ENCODE data around the gene BHLHA15. TPM values are rescaled to one million over a fixed set of nuclear protein-coding genes. Genes with fewer than 3 reads are reported as not detected.

Gene BHLHA15
- total and polyA plus RNA-seq, 12 donors = 0.57 to 3.6 (median 1.6) TPM; not detected in 8

DNA sequence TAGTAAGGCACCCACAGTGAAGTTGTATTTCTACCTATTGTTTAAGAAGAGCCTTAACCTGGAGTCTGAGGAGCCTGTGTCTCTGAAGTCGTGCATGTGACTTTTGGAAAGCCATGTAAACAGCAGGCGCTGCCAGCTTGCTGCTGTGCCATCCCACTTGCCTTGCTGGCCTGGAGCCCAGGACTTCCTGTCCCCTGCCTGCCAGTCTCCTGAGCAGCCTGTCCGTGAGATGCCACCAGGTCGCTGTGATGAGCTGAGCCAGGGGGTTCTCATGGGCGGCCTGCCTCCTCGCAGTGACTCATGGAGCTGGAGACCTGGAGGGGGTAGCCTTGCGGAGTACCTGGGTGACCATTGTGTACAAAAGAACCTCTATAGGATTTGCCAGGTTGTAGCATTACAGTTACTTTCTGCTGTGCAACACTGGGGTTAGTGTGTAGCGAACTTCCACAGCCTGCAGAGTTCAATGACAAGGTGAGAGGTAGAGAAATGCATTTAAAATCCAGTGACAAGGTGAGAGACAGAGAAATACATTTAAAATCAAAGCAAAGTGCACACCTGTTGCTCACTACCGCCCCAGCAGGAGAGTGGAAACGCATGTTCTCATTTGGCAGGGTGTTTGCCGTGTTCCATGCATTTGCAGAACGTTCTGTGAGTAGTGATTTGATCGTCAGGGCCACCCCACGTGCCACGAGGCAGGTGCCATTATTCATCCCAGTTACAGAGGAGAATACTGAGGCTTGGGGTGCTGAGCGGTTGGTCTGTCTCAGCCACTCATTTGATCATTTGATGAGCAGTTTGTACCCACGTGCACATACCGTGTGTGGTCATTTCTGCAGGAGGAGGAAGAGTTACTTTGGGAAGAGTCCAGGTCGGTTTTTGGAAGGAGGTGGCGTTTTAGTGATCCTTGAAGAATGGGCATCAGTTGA, 36.6 kb upstream of the BHLHA15 start:
- intact Hi-C loops (cut with DNase I) = no loop called here
- no peak overlapping the region for H3K4me3 ChIP-seq
- peaks cover 0 to 5% of the 10 kb centered on the region in 2 donors for H3K4me1 ChIP-seq (replicated peaks in 1 of 2)
- H3K9me3 ChIP-seq (replicated peaks in 1 of 3) = no peaks in the 10 kb centered on the region
- peaks cover 0 to 24% of the 10 kb centered on the region in 2 donors for H3K36me3 ChIP-seq (replicated peaks in 1 of 2)
- WGBS, 4 donors = 86 to 91% (median 87%) methylated on average over 19 to 20 of the region's 20 CpGs
- peak in 2 of 7 donors; percentile 32 to 66 for DNase-seq
- no peaks in the 10 kb centered on the region for H3K27me3 ChIP-seq
- no peak overlapping the region for H3K27ac ChIP-seq
- TF ChIP-seq POLR2A (IDR thresholded peaks at IDR 0.05) = no peak
- TF ChIP-seq, protein P1, sequence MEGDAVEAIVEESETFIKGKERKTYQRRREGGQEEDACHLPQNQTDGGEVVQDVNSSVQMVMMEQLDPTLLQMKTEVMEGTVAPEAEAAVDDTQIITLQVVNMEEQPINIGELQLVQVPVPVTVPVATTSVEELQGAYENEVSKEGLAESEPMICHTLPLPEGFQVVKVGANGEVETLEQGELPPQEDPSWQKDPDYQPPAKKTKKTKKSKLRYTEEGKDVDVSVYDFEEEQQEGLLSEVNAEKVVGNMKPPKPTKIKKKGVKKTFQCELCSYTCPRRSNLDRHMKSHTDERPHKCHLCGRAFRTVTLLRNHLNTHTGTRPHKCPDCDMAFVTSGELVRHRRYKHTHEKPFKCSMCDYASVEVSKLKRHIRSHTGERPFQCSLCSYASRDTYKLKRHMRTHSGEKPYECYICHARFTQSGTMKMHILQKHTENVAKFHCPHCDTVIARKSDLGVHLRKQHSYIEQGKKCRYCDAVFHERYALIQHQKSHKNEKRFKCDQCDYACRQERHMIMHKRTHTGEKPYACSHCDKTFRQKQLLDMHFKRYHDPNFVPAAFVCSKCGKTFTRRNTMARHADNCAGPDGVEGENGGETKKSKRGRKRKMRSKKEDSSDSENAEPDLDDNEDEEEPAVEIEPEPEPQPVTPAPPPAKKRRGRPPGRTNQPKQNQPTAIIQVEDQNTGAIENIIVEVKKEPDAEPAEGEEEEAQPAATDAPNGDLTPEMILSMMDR (IDR thresholded peaks at IDR 0.05) = no peak

- DNase-seq = no peak
- H3K27ac ChIP-seq = no peak overlapping the region
- H3K4me1 ChIP-seq (replicated peaks in 1 of 2) = peaks cover 0 to 5% of the 10 kb centered on the region in 2 donors
- intact Hi-C loops (cut with DNase I) = no loop called here
- H3K9me3 ChIP-seq (replicated peaks in 1 of 3) = no peaks in the 10 kb centered on the region
- H3K27me3 ChIP-seq = no peaks in the 10 kb centered on the region
- H3K4me3 ChIP-seq = no peak overlapping the region
- 88 to 91% (median 89%) methylated on average over 8 of the region's 8 CpGs for WGBS, 4 donors
- no peak for TF ChIP-seq POLR2A (IDR thresholded peaks at IDR 0.05)
- TF ChIP-seq, protein P1 (IDR thresholded peaks at IDR 0.05) = no peak
- peaks cover 0 to 24% of the 10 kb centered on the region in 2 donors for H3K36me3 ChIP-seq (replicated peaks in 1 of 2)
Observed at GRCh38 chr7:98175260-98175940, 35.8 kb upstream of the BHLHA15 start.

DNA sequence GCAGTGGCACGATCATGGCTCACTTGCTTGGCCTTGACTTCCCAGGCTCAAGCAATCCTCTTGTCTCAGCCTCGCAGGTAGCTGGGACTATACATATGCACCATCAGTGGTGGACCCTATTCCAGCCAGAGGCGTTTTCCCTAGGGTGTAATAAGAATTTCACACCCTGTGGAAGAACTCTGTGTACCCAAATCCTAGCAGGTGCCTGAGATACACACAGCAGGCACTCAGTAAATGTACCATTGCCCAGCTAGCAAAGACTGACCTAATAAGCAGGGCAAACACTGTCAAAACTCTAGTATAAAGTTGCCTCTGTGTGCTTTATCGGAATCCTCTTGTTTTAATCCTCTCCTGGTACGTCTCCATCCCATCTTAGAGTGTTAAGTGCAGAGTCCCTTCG, 33.7 kb upstream of the BHLHA15 start:
- Histone ChIP-seq H3K9me3 (replicated peaks in 1 of 3) (no peaks in the 10 kb centered on the region), H3K36me3 (replicated peaks in 1 of 2) (peaks cover 0 to 13% of the 10 kb centered on the region in 2 donors), H3K27ac (no peak overlapping the region), H3K4me1 (replicated peaks in 1 of 2) (peaks cover 0 to 5% of the 10 kb centered on the region in 2 donors), H3K4me3 (no peak overlapping the region), H3K27me3 (no peaks in the 10 kb centered on the region)
- WGBS, 4 donors = 83 to 89% (median 87%) methylated on average over 6 of the region's 6 CpGs
- DNase-seq = no peak
- TF ChIP-seq, protein P1 (IDR thresholded peaks at IDR 0.05) = no peak
- no peak for TF ChIP-seq POLR2A (IDR thresholded peaks at IDR 0.05)
- intact Hi-C loops (cut with DNase I) = no loop called here

GRCh38 chr7:98178321-98178720, 32.9 kb upstream of the BHLHA15 start:
- no peak overlapping the region for H3K27ac ChIP-seq
- H3K4me3 ChIP-seq = no peak overlapping the region
- H3K36me3 ChIP-seq (replicated peaks in 1 of 2) = peaks cover 0 to 6% of the 10 kb centered on the region in 2 donors
- no peak for DNase-seq
- no peaks in the 10 kb centered on the region for H3K9me3 ChIP-seq (replicated peaks in 1 of 3)
- peaks cover 0 to 5% of the 10 kb centered on the region in 2 donors for H3K4me1 ChIP-seq (replicated peaks in 1 of 2)
- no peaks in the 10 kb centered on the region for H3K27me3 ChIP-seq
- intact Hi-C loops (cut with DNase I) = no loop called here
- WGBS, 4 donors = 86 to 95% (median 91%) methylated on average over 16 of the region's 16 CpGs
- TF ChIP-seq POLR2A (IDR thresholded peaks at IDR 0.05) = no peak
- TF ChIP-seq, protein P1 (IDR thresholded peaks at IDR 0.05) = no peak
